ENCODE results near the gene JAKMIP2. TPM values are rescaled to one million over a fixed set of nuclear protein-coding genes. Genes with fewer than 3 reads are reported as not detected.
"Not testable (repeated sequence)": the region's sequence is repeated elsewhere in the genome, so short reads cannot be mapped to it uniquely, and the experiment has no call there.

The JAKMIP2 gene
- total RNA-seq, 2 experiments from 2014 or later = 0.99 to 1.1 TPM

- CTCF ChIA-PET = no interaction called here
- Mint-ChIP-seq H3K4me1 (ENCODE audit: low read depth) (no peaks in the 10 kb centered on the region), H3K4me3 (no peak overlapping the region), H3K36me3 (no peaks in the 10 kb centered on the region), H3K9me3 (no peaks in the 10 kb centered on the region), H3K27ac (no peak overlapping the region), H3K27me3 (no peaks in the 10 kb centered on the region)
- POLR2A ChIA-PET = no interaction called here
- no peak for DNase-seq
- intact Hi-C loops (cut with micrococcal nuclease) = no loop called here
Observed at GRCh38 chr5:147586832-147587231, 195.7 kb downstream of the JAKMIP2 start.

- no peaks in the 10 kb centered on the region for H3K36me3 Mint-ChIP-seq
- H3K4me1 Mint-ChIP-seq (ENCODE audit: low read depth) = no peaks in the 10 kb centered on the region
- intact Hi-C loops (cut with micrococcal nuclease) = no loop called here
- no peaks in the 10 kb centered on the region for H3K27me3 Mint-ChIP-seq
- CTCF ChIA-PET = no interaction called here
- DNase-seq = no peak
- POLR2A ChIA-PET = no interaction called here
- no peak overlapping the region for H3K27ac Mint-ChIP-seq
- H3K4me3 Mint-ChIP-seq = no peak overlapping the region
- peaks cover under 1% of the 10 kb centered on the region for H3K9me3 Mint-ChIP-seq
Observed at GRCh38 chr5:147586221-147586620, 196.3 kb downstream of the JAKMIP2 start.

- DNase-seq; H3K4me1 Mint-ChIP-seq (ENCODE audit: low read depth); H3K36me3 Mint-ChIP-seq; H3K27ac Mint-ChIP-seq; H3K27me3 Mint-ChIP-seq; H3K4me3 Mint-ChIP-seq; intact Hi-C loops (cut with micrococcal nuclease); POLR2A ChIA-PET; CTCF ChIA-PET: not testable (repeated sequence)
- H3K9me3 Mint-ChIP-seq = peaks cover 19% of the 10 kb centered on the region
Observed at GRCh38 chr5:147582272-147582671, 200.3 kb downstream of the JAKMIP2 start.

- H3K4me3 Mint-ChIP-seq; DNase-seq; intact Hi-C loops (cut with micrococcal nuclease); H3K36me3 Mint-ChIP-seq; POLR2A ChIA-PET; H3K27me3 Mint-ChIP-seq; CTCF ChIA-PET; H3K4me1 Mint-ChIP-seq (ENCODE audit: low read depth); H3K27ac Mint-ChIP-seq: not testable (repeated sequence)
- peaks cover 19% of the 10 kb centered on the region for H3K9me3 Mint-ChIP-seq
Observed at GRCh38 chr5:147580418-147580817, 202.1 kb downstream of the JAKMIP2 start.

GRCh38 chr5:147578228-147579024 lies 204.1 kb downstream of the JAKMIP2 start:
- Mint-ChIP-seq H3K4me1 (ENCODE audit: low read depth) (no peaks in the 10 kb centered on the region), H3K27ac (no peak overlapping the region), H3K4me3 (no peak overlapping the region), H3K27me3 (no peaks in the 10 kb centered on the region), H3K36me3 (peaks cover 1% of the 10 kb centered on the region), H3K9me3 (peaks cover 19% of the 10 kb centered on the region)
- intact Hi-C loops (cut with micrococcal nuclease) = loop anchor here (2.0 to 5.0 kb wide), 2 partner anchors 124 to 356 kb away; no protein-coding TSS in a partner anchor
- DNase-seq = no peak
- ChIA-PET CTCF (no interaction called here), POLR2A (no interaction called here)

GRCh38 chr5:147576646-147577535 lies 205.6 kb downstream of the JAKMIP2 start:
- peaks cover 19% of the 10 kb centered on the region for H3K9me3 Mint-ChIP-seq
- no peak overlapping the region for H3K4me3 Mint-ChIP-seq
- no peaks in the 10 kb centered on the region for H3K4me1 Mint-ChIP-seq (ENCODE audit: low read depth)
- DNase-seq = peak; percentile 44
- peaks cover 1% of the 10 kb centered on the region for H3K36me3 Mint-ChIP-seq
- POLR2A ChIA-PET = interaction anchor here (0.7 kb wide), 1 partner anchor 25 kb away, joined by 4 read pairs; no protein-coding TSS in a partner anchor
- CTCF ChIA-PET = interaction anchor here (0.7 to 1.4 kb wide), 4 partner anchors 8 to 224 kb away, joined by 3 to 4 read pairs (median 4); no protein-coding TSS in a partner anchor
- no peaks in the 10 kb centered on the region for H3K27me3 Mint-ChIP-seq
- intact Hi-C loops (cut with micrococcal nuclease) = loop anchor here (5.0 kb wide), 1 partner anchor 355 kb away; no protein-coding TSS in a partner anchor
- H3K27ac Mint-ChIP-seq = no peak overlapping the region

- no peak for DNase-seq
- no peak overlapping the region for H3K27ac Mint-ChIP-seq
- CTCF ChIA-PET = interaction anchor here (1.5 kb wide), 1 partner anchor 52 kb away, joined by 4 read pairs; no protein-coding TSS in a partner anchor
- H3K36me3 Mint-ChIP-seq = peaks cover 1% of the 10 kb centered on the region
- no peaks in the 10 kb centered on the region for H3K27me3 Mint-ChIP-seq
- no peak overlapping the region for H3K4me3 Mint-ChIP-seq
- peaks cover 13% of the 10 kb centered on the region for H3K9me3 Mint-ChIP-seq
- no peaks in the 10 kb centered on the region for H3K4me1 Mint-ChIP-seq (ENCODE audit: low read depth)
- intact Hi-C loops (cut with micrococcal nuclease) = loop anchor here (5.0 kb wide), 1 partner anchor 353 kb away; no protein-coding TSS in a partner anchor
- POLR2A ChIA-PET = no interaction called here
Observed at GRCh38 chr5:147575598-147575997, 206.9 kb downstream of the JAKMIP2 start.

- no peaks in the 10 kb centered on the region for H3K36me3 Mint-ChIP-seq
- POLR2A ChIA-PET = no interaction called here
- H3K4me3 Mint-ChIP-seq = no peak overlapping the region
- no peaks in the 10 kb centered on the region for H3K27me3 Mint-ChIP-seq
- H3K4me1 Mint-ChIP-seq (ENCODE audit: low read depth) = no peaks in the 10 kb centered on the region
- no peaks in the 10 kb centered on the region for H3K9me3 Mint-ChIP-seq
- H3K27ac Mint-ChIP-seq = no peak overlapping the region
- CTCF ChIA-PET = no interaction called here
- intact Hi-C loops (cut with micrococcal nuclease) = no loop called here
- no peak for DNase-seq
Observed at GRCh38 chr5:147573211-147573610, 209.3 kb downstream of the JAKMIP2 start.

- POLR2A ChIA-PET = no interaction called here
- no peaks in the 10 kb centered on the region for H3K36me3 Mint-ChIP-seq
- H3K27me3 Mint-ChIP-seq = no peaks in the 10 kb centered on the region
- intact Hi-C loops (cut with micrococcal nuclease) = no loop called here
- no peaks in the 10 kb centered on the region for H3K4me1 Mint-ChIP-seq (ENCODE audit: low read depth)
- CTCF ChIA-PET = no interaction called here
- H3K4me3 Mint-ChIP-seq = no peak overlapping the region
- no peak for DNase-seq
- H3K27ac Mint-ChIP-seq = no peak overlapping the region
- no peaks in the 10 kb centered on the region for H3K9me3 Mint-ChIP-seq
Observed at GRCh38 chr5:147568710-147569406, 213.7 kb downstream of the JAKMIP2 start.

- no peak for DNase-seq
- H3K4me1 Mint-ChIP-seq (ENCODE audit: low read depth) = no peaks in the 10 kb centered on the region
- no peaks in the 10 kb centered on the region for H3K36me3 Mint-ChIP-seq
- intact Hi-C loops (cut with micrococcal nuclease) = no loop called here
- no peak overlapping the region for H3K4me3 Mint-ChIP-seq
- no peak overlapping the region for H3K27ac Mint-ChIP-seq
- ChIA-PET CTCF (no interaction called here), POLR2A (no interaction called here)
- H3K27me3 Mint-ChIP-seq = no peaks in the 10 kb centered on the region
- no peaks in the 10 kb centered on the region for H3K9me3 Mint-ChIP-seq
Observed at GRCh38 chr5:147567917-147568598, 214.5 kb downstream of the JAKMIP2 start.

- POLR2A ChIA-PET = no interaction called here
- no peaks in the 10 kb centered on the region for H3K36me3 Mint-ChIP-seq
Observed at GRCh38 chr5:147565524-147565923, 217.0 kb downstream of the JAKMIP2 start.

GRCh38 chr5:147564124-147564486 lies 218.4 kb downstream of the JAKMIP2 start:
- DNase-seq = no peak
- Mint-ChIP-seq H3K27ac (no peak overlapping the region), H3K4me3 (no peak overlapping the region), H3K4me1 (ENCODE audit: low read depth) (no peaks in the 10 kb centered on the region), H3K27me3 (no peaks in the 10 kb centered on the region), H3K36me3 (no peaks in the 10 kb centered on the region), H3K9me3 (no peaks in the 10 kb centered on the region)
- intact Hi-C loops (cut with micrococcal nuclease) = no loop called here
- CTCF ChIA-PET = no interaction called here
- POLR2A ChIA-PET = no interaction called here

More at GRCh38 chr5:147565524-147565923, 217.0 kb downstream of the JAKMIP2 start:
- no peak overlapping the region for H3K4me3 Mint-ChIP-seq
- CTCF ChIA-PET = no interaction called here
- H3K27ac Mint-ChIP-seq = no peak overlapping the region
- DNase-seq = no peak
- no peaks in the 10 kb centered on the region for H3K9me3 Mint-ChIP-seq
- no peaks in the 10 kb centered on the region for H3K27me3 Mint-ChIP-seq
- H3K4me1 Mint-ChIP-seq (ENCODE audit: low read depth) = no peaks in the 10 kb centered on the region
- intact Hi-C loops (cut with micrococcal nuclease) = no loop called here

All from activated CD4-positive, alpha-beta memory T cell treated with anti-CD3 and anti-CD28 coated beads for 36 hours (primary cell).